CMK (cell line): ENCODE data around the gene RLBP1.
"Not testable (repeated sequence)": the region's sequence is repeated elsewhere in the genome, so short reads cannot be mapped to it uniquely, and the experiment has no call there.

Experiments
- DNase-seq: peaks from one replicate; pipeline ENCODE4 v3.0.0-alpha.2; 2010; ENCODE audit warnings: low read depth

Gene RLBP1

DNA sequence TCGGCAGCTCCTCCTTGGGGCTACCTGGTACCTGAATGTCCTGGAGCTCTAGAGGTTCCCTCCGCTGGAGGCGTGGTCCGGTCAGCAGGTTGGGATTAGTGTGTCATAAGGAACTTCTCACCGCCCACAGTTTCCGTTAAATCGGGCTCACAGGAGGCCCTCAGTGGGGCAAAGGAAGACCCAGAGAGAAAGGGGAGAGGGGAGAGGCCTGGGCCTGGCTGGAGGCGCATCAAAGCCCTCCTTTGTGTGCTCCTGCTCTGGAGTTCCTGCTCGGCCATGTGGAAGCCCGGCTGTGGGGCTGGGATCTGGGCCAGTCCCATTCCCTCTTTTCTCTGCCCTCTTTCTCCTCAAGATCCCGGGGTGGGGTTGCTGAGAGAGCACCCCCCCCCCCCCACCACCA is at the start of gene RLBP1:
Gene RLBP1, minus strand, starts transcription at position 37 of the 400 bp plus-strand sequence. CDS start 2,604 bp downstream, outside the sequence.
- no peak for DNase-seq

DNA sequence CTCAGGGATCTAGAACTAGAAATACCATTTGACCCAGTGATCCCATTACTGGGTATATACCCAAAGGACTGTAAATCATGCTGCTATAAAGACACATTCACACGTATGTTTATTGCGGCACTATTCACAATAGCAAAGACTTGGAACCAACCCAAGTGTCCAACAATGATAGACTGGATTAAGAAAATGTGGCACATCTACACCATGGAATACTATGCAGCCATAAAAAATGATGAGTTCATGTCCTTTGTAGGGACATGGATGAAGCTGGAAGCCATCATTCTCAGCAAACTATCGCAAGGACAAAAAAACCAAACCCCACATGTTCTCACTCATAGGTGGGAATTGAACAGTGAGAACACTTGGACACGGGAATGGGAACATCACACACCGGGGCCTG is 28.8 kb upstream of the RLBP1 start:
- DNase-seq: not testable (repeated sequence)

DNA sequence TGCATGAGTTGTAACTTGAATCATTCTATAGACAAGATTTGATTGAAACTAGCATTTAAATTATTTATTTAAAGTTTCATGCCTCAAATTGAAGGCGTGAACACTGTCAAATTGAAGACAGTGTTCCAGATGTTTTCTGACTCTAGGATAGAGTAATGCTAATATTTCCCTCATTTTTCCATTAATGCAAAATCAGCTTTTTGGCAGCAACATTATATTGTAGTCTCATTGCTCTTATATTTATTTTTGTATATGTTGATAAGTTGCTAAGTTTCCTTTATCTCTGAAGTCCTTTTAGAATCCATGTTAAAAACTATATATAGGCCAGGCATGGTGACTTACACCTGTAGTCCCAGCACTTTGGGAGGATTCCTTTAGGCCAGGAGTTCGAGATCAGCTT is 27.2 kb upstream of the RLBP1 start:
- no peak for DNase-seq

DNA sequence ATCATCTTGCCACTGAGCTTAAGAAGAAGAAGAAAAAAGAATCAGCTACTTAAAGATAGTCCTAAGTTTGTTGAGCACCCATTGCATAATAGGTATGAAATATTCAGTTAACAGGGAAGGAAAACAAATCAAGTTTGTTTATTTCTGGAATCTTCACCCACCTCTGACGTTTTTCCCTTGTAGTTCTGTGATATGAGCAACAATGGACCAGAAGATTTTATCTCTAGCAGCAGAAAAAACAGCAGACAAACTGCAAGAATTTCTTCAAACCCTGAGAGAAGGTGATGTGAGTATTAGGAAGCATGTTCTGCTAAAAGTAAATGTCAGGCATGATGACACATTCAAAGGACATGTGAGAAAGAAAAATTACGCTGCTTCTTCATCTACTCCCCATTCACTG is 26.1 kb upstream of the RLBP1 start:
- DNase-seq: no peak

DNA sequence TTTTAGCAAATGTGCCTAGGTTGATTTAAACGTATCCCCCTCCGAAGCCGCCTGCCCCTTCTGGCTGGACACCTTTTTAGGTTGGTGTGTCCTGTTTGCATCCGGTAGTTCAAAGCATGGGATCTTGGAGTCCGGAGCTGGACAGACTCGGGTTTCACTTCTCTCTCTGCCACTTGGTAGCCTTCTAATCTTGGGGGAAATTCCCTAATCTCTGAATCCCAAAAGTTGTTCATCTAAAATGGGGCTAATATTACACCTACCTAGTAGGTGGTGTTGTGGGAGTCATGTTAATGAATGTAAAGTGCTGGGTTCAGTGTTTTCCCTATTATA is 23.2 kb upstream of the RLBP1 start:
- no peak for DNase-seq

DNA sequence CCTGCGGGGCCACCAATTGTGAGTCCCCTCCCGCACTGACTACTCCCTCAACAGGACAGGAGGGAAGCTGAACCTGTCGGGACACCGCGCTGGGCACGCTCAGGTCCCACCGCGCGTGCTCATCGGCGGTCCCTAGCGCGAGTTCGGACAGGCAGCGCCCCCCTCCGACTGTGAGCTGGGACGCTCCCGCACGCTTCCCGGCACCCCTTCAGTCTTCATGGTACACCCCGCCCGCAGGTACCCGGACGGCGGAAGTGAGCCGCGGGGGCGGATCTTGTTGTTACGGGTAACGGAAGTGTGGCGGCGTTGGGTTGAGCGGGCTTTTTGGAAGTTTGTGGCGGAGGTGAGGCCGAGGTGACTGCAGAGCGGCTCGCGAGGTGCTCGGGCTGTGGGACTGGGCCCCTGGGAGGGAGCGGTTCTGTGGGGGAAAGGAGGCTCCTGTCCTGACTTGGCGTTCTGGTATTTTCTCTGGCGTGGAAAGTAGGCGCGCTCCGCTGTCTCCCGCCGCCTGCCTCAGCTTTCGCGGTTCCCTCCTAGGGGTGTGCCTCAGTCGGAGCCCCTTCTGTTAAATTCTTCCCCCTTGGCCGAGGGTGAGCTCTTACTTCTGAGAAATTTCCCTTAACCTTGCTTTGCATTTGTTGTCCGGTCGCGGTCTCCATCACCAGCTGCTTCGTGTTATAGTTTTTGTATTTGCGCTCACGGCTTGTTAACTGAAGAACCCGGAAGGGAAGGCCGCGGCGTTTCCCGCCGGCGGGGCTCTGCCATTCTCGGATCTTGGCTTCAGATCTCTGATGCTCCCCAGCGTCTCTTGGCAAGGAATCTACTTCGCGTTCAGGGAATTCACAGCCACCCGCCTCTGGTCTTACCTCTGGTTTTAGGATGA is 22.6 kb upstream of the RLBP1 start, which contains the start of gene FANCI:
Gene FANCI, plus strand, starts transcription at position 289 of the 883 bp plus-strand sequence. CDS start 3,669 bp downstream, outside the sequence.
- peak; percentile 96 for DNase-seq

DNA sequence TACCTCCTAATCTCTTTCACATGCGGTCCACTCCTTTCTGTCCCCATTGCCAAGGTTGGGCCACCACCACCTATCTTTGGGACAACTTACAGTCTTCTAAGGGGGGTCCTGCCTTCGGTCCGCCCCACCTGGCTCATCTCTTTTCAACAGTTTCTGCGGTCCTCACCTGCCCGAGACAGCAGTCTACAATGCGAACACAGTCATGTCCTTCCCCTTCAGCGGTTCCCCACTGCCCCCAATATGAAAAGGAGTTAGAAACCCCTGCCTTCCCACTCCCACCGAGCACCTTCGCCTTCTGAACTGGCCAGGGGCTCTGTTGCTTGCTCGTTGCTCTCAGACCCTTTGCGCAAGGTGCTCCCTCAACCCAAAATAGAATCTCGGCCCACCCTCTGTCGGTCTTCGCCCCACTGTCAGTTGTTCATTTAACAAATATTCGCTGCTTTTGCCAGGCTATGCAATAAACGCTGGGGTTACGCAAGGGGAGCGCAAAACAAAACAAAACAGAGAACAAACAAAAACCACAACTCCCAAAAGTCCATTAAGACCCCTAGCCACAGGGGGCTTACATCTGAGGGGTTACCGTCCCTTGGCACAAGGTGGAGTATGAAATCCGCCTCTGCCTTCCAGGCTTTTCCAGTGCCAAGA is 21.8 kb upstream of the RLBP1 start:
- no peak for DNase-seq

DNA sequence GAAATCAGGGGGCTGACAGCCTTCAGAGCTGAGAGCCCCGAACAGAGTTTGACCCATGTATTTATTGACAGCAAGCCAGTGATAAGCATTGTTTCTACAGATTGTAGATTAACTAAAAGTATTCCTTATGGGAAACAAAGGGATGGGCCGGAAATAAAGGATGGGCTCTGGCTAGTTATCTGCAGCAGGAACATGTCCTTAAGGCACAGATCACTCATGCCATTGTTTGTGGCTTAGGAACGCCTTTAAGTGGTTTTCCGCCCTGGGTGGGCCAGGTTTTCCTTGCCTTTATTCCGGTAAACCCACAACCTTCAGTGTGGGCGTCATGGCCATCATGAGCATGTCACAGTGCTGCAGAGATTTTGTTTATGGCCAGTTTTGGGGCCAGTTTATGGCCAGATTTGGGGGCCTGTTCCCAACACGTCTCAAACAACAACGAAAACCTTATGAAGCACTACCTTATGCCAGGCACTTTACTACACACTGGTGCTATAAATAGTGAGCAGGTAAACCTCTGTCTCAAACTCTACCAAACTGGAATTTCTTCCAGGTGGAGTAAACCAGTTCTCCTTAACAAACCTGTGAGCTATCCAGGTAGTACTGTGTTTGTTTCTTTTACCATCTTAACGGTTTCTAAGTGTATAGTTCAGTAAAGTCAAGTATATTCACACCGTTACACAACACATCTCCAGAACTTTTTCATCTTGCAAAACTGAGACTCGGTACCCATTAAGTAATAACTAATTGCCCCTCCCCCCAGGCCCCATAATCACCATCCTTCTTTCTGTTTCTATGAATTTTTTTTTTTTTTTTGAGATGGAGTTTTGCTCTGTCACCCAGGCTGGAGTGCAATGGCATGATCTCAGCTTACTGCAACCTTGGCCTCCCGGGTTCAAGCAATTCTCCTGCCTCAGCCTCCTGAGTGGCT is 18.8 kb upstream of the RLBP1 start:
- DNase-seq: not testable (repeated sequence)

DNA sequence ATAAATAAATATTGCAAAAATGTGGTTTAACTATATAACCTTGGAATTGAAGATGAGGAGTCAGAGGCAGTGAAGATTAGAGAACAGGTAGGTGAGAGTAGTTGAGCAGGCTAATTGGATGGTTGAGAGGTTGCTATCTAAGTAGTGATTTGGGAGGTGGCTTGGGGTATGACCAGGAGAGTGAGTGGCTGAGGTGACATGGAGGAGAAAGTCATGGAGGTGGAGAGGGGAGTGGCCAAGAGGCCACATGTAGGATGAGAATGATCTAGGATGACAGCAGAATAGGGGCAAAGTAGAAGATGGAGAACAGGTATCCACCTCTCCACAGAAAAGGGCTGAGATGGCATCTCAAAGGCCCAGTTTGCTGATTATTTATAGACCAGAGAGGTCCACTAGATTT is 10.5 kb upstream of the RLBP1 start:
- DNase-seq: no peak

DNA sequence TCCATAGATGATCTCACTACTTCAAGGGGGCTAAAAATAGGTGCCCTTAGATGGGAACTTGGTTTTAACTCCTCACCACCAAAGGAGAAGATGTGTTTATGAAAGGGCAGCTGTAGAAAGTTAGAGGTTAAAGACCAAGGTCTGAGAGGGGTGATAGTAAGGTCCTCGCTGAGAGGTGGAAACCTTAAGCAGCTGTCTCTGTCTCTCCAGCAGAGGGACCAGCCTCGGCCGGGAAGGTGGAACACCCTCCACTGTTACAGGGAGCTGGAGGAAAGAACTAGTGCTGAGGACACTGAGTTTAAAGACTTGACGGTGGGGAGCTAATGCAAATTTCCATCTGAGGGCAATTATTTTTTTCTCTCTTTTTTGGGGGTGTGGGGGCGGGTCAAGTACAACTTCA is 8.9 kb upstream of the RLBP1 start:
- no peak for DNase-seq

DNA sequence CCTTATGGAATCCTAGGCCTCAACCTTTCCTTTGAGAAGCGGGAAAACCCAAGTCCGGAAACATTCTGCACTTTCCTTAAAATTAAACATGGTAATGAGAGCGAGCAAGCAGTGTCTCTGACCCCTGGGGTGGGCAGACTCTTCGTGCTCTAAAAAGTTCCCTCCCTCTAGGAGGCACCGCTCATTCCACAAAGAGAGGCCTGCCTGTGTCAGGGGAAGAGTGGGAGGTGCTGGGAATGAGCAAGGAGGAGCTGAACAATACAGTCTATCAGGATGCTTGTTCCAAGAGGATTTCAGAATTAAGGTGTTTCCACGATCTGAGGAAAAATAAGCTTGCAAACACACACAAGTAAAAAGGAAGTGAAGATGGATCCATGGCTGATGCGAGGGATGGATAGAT is 6.0 kb upstream of the RLBP1 start:
- DNase-seq: no peak

DNA sequence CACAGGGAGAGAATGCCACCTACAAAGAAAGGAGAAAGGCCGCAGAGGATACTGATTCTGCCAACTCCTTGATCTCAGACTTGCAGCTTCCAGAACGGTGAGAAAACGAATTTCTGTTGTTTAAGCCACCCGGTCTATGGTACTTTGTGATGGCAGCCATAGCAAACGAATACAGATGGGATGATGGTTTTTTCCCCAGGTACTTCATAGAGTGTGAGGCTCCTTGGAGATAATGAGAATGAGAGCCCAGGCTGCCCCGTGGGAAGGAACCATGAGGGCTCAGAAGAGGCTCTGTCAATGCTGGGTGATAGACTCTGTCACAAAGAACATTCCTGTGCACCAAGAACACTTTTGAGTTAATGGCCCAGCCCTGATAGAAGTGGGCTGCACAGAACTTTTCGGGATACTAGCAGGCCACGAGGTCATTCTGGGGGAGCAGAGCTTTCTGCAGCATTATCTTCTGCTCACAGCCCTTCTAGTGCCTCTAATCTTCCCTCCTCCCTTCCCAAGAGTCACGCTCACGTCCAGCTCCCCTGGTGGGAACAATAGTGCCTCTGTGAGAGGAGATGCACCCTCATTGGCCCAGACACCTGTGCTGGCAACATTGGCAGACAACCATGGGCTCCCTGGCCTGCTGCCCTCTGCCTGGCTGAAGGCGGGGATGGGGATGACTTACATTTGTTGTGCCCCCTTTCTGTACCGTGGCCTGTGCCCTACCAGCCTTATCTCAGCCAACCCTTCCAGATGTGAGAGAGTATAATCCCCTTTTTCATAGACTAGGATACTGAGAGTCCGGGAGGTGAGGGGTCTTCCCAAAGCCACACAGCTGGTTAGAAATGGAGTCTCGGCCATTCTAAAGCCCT is 5.2 kb upstream of the RLBP1 start:
- DNase-seq: no peak

DNA sequence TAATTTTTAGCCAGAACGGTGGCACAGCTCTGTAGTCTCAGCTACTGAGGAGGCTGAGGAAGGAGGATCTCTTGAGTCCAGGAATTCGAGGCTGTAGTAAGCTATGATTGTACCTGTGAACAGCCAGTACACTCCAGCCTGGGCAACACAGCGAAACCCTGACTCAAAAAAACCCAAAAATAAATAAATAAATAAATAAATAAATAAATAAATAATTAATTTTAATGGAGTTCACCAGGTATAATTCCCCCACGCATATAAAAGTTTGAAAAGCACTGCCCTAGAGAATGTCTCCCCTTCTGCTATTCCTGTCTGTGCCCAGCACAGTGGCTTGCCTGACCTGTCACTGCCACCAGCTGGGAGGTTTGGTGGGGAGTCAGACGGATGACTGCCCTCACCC is 4.2 kb upstream of the RLBP1 start:
- DNase-seq: no peak

DNA sequence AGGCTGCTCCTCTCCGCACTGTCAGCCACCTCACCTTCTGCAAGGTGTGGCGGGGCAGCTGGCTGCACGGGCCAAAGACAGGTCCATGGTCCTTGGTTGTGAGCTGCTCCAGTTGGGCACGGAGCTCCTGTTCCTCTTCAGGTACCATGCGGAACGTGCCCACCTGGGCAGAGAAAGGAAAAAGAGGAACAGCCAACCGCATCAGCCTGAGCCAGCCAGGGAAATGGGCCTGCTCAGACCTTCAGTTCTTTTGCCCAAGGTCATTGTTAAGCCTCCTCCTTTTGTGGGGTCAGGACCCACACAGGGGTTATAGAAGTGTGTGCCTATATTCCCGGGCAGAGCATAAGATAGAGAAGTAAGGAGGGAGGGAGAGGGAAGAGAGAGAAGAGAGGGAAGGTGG is 2.8 kb downstream of the RLBP1 start:
- no peak for DNase-seq

DNA sequence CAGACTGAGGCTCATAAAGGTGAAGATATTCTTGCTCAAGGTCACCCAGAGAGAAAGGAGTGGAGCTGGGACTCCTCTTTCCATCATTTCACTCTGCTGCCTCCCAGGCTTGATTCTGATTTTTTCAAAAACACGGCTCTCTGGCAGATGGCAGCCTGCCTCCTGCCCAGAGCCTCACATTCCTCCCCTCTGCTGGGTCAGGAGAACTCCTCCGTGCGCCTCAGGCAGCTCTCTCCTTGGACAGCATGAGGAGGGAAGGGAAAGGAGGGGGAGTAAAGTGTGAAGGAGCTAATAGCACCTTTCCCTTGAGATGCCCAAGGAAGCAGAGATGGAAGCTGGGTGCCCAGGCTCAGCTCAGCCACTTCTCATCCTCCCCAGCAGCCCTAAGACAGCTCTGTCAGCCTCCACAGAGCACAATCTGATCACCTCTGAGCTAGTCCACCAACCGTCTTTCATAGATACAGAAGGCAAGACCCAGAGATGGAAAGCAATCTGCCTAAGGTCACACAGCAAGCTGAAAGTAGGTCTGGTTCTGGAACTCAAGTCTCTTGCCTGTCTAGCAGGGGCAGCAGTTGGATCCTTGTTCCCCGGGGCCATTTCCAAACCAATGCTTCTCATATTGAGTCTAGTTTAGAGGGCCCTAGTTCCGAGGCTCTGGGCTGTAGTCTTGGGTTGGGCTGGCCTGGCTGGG is 3.5 kb downstream of the RLBP1 start:
- DNase-seq: no peak

DNA sequence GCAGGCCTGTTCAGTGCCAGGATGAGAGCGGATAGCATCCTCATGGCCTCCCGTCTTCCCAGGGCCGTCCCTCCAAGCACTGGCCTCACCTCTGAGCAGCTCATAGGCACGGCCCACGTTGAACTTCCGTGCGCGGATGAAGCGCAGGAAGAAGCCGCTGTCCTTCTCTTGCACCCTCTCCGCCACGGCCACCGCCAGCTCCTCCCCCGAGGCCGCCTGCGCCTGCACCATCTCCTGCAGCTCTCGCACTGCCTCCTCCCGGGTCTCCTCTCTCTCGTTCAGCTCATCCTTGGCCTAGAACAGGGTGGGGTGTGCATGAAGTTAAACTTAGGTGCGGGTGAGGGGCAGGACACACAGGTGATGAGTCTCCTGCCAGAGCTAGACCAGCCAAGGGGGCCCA is 4.3 kb downstream of the RLBP1 start:
- DNase-seq: no peak

DNA sequence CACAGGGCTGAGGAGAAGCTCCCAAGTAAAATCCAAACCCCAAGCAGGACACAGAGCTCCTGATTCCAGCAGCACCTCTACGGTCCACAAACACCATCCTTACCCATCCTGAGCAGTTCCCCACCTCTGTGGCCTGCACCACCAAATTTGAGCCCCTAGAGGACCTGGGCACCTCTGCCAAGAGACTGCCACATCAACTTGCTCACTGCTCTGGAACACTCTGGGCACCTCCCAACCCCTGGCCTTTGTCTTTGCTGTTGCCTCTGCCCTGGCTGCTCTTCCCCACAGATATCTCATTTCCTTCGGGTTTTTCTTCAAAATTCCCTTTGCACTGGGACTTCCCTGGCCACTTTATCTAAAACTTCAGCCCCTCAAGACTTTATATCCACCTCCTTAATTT is 5.8 kb downstream of the RLBP1 start:
- DNase-seq: no peak

DNA sequence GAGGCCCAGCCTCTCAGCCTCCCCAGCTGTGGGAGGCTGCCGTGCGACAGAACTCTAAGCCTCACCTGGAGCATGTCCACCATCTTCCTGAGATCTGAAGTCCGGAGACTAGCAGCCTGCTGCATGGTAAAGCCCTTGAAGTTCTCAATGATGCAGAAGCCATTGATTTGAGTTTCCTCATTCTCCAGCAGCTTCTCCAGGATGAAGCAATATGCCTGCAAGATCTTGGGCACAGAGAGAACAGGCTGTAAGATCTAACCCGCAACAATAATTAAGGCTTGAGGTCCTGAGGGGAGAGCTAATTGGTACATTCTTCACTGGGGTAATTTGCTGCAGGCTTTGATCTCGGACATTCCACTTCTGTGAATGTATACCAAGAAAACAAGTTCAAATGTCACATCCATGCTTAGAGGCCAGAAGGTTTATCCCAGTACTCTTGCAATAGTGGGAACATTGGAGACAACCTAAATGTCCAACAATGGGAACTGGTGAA is 9.7 kb downstream of the RLBP1 start:
- no peak for DNase-seq

DNA sequence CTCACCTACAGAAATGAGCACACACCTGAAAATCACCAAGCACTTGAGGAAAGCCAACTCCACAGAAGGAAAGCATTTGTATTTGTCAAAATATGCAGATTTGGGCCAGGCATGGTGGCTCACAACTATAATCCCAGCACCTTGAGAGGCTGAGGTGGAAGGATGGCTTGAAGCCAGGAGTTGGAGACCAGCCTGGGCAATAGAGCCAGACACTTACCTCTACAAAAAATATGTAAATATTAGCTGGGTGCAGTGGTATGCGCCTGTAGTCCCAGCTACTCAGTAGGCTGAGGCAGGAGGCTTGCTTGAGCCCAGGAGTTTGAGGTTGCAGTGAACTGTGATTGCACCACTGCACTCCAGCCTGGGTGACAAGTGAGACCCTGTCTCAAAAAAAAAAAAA is 12.3 kb downstream of the RLBP1 start:
- no peak for DNase-seq

DNA sequence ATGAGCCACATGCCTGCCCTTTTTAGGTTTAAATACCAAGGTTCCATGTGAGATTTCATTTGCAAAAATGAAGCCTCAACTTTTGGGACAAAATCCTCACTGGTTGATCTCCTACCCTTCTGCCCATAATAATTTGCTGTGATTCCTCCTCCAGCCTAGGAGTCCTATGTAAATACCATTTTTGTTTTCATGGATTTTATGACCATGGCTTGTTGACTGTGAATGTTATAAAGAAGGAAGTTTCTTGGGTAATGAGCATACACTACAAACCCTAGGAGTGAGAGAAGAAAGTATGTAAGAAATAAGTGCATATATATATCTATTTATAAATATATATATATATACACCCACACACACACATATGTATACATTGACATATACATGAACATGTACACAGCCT is 13.1 kb downstream of the RLBP1 start:
- no peak for DNase-seq

DNA sequence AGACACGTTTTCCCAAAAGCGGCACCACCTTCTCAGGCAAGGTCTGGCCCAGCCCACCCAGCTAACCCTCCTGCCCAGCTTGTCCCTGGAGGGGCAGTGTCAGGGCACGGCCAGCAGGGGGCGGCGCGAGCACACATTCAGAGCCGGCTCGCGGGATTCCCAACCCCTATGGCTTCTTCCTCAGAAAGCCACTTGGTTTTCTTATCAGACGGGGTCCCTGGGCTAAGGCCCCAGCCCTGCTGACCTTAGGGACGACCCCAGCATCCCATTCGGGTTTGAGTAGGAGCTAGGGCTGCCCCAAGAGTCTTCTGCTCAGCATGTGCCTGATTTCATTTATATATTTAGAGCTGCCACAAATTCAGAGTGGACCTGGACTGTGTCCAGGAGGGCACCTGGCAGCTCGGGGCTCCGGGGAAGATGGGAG is 14.5 kb downstream of the RLBP1 start:
- DNase-seq: peak; percentile 67
